PC-9 (cell line): ENCODE results near the gene GCH1.

Experiments
- EZH2 ChIP-seq: fragments of 200-600 bp; sonication (generic); IDR thresholded peaks from 2 replicates; pipeline ENCODE4 v1.8.0; 2017; ENCODE audit warnings: antibody characterized with exemption, low read depth
- TF ChIP-seq, protein P1 (sequence below): fragments of 200-600 bp; sonication (generic); conservative IDR thresholded peaks from 2 replicates; pipeline ENCODE4 v1.6.1; 2017; ENCODE audit warnings: mixed run types, antibody characterized with exemption, mild to moderate bottlenecking, moderate library complexity

GRCh38 chr14:54806616-54807015, 96.0 kb downstream of the GCH1 start:
- TF ChIP-seq, protein P1, sequence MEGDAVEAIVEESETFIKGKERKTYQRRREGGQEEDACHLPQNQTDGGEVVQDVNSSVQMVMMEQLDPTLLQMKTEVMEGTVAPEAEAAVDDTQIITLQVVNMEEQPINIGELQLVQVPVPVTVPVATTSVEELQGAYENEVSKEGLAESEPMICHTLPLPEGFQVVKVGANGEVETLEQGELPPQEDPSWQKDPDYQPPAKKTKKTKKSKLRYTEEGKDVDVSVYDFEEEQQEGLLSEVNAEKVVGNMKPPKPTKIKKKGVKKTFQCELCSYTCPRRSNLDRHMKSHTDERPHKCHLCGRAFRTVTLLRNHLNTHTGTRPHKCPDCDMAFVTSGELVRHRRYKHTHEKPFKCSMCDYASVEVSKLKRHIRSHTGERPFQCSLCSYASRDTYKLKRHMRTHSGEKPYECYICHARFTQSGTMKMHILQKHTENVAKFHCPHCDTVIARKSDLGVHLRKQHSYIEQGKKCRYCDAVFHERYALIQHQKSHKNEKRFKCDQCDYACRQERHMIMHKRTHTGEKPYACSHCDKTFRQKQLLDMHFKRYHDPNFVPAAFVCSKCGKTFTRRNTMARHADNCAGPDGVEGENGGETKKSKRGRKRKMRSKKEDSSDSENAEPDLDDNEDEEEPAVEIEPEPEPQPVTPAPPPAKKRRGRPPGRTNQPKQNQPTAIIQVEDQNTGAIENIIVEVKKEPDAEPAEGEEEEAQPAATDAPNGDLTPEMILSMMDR, result no peak
- TF ChIP-seq EZH2, result no peak
